Hypothalamus (tissue), 51 donors: Measurements from ENCODE around the gene CHIA.
A peak's percentile ranks its signal among the peaks of the same experiment; 100 is the strongest.

Experiments
- DNase-seq, 51 donors: peaks; one replicate each; lab custom pipeline; 2025; lab: John Stamatoyannopoulos, UW

Gene CHIA

GRCh38 chr1:111290630-111291029 lies at the start of gene CHIA:
CHIA (plus strand) TSS chr1:111290851; CDS start chr1:111310468, 19,617 bp downstream.
- DNase-seq: peak in 2 of 51 donors; percentile 1 to 4

GRCh38 chr1:111241797-111242196 lies 48.9 kb upstream of the CHIA start:
- DNase-seq: no peak

GRCh38 chr1:111242805-111243523 lies 47.7 kb upstream of the CHIA start:
- DNase-seq: no peak

- no peak for DNase-seq
Observed at GRCh38 chr1:111247125-111247838, 43.4 kb upstream of the CHIA start.

GRCh38 chr1:111249960-111250359 lies 40.7 kb upstream of the CHIA start:
- peak in 25 of 51 donors; percentile 11 to 73 (median 33) for DNase-seq

GRCh38 chr1:111251570-111251969 lies 39.1 kb upstream of the CHIA start:
- no peak for DNase-seq

- no peak for DNase-seq
Observed at GRCh38 chr1:111252786-111253185, 37.9 kb upstream of the CHIA start.

GRCh38 chr1:111253876-111254275 lies 36.8 kb upstream of the CHIA start:
- DNase-seq: peak in 15 of 51 donors; percentile 8 to 59 (median 27)

- no peak for DNase-seq
Observed at GRCh38 chr1:111256988-111257658, 33.5 kb upstream of the CHIA start.

GRCh38 chr1:111267801-111268508 lies 22.7 kb upstream of the CHIA start:
- DNase-seq: no peak

- no peak for DNase-seq
Observed at GRCh38 chr1:111269825-111270406, 20.7 kb upstream of the CHIA start.

- no peak for DNase-seq
Observed at GRCh38 chr1:111270771-111271463, 19.7 kb upstream of the CHIA start.

- DNase-seq: peak in 3 of 51 donors; percentile 10 to 22 (median 22)
Observed at GRCh38 chr1:111271464-111271801, 19.2 kb upstream of the CHIA start.

GRCh38 chr1:111272081-111272480 lies 18.6 kb upstream of the CHIA start:
- no peak for DNase-seq

GRCh38 chr1:111274653-111275052 lies 16.0 kb upstream of the CHIA start:
- DNase-seq: no peak

- peak in 13 of 51 donors; percentile 13 to 45 (median 28) for DNase-seq
Observed at GRCh38 chr1:111275079-111275478, 15.6 kb upstream of the CHIA start.

GRCh38 chr1:111275780-111276433 lies 14.7 kb upstream of the CHIA start:
- DNase-seq: no peak

GRCh38 chr1:111279144-111279543 lies 11.5 kb upstream of the CHIA start:
- DNase-seq: no peak

- DNase-seq: no peak
Observed at GRCh38 chr1:111280267-111280666, 10.4 kb upstream of the CHIA start.
